ENCODE results near the gene CCBE1. TPM values are rescaled to one million over a fixed set of nuclear protein-coding genes. Genes with fewer than 3 reads are reported as not detected.

CCBE1 gene
- total RNA-seq, 2 donors from 2014 or later: 0.27 to 3.1 TPM

DNA sequence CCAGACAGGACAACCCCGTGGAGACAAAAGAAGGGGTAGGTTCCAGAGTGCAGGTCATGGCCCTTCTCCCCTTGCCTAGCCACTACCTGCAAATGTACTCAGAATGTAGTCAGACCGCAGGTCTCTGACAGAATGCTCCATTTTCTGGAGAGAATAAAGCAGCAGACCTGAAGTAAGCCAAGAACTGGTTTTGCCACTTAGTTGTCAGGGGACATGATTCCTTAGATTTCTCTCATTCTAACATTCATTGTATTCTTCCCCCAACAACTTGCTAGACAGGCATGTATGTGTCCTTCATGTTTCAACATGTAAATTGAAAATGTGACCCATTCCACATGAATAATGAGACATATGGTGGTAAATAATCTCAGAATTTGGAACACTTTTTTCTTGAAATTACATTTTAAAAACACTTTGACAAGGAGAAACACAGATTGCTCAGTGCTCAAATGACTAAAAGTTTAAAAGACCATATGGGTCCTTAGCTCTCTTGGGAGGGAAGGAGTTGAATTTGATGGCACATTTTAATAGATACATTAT, 142.4 kb downstream of the CCBE1 start:
- Histone ChIP-seq H3K36me3 (no peaks in the 10 kb centered on the region), H3K4me3 (no peak overlapping the region), H3K27me3 (no peaks in the 10 kb centered on the region), H3K4me1 (no peaks in the 10 kb centered on the region), H3K9me3 (no peaks in the 10 kb centered on the region), H3K27ac (no peak overlapping the region), H3K9ac (ENCODE audit: low read depth in 2 of 2, low read length in 2 of 2) (no peak overlapping the region)
- TF ChIP-seq, protein P1, sequence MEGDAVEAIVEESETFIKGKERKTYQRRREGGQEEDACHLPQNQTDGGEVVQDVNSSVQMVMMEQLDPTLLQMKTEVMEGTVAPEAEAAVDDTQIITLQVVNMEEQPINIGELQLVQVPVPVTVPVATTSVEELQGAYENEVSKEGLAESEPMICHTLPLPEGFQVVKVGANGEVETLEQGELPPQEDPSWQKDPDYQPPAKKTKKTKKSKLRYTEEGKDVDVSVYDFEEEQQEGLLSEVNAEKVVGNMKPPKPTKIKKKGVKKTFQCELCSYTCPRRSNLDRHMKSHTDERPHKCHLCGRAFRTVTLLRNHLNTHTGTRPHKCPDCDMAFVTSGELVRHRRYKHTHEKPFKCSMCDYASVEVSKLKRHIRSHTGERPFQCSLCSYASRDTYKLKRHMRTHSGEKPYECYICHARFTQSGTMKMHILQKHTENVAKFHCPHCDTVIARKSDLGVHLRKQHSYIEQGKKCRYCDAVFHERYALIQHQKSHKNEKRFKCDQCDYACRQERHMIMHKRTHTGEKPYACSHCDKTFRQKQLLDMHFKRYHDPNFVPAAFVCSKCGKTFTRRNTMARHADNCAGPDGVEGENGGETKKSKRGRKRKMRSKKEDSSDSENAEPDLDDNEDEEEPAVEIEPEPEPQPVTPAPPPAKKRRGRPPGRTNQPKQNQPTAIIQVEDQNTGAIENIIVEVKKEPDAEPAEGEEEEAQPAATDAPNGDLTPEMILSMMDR (IDR thresholded peaks at IDR 0.05): no peak
- intact Hi-C loops (cut with DNase I): no loop called here
- DNase-seq: no peak

DNA sequence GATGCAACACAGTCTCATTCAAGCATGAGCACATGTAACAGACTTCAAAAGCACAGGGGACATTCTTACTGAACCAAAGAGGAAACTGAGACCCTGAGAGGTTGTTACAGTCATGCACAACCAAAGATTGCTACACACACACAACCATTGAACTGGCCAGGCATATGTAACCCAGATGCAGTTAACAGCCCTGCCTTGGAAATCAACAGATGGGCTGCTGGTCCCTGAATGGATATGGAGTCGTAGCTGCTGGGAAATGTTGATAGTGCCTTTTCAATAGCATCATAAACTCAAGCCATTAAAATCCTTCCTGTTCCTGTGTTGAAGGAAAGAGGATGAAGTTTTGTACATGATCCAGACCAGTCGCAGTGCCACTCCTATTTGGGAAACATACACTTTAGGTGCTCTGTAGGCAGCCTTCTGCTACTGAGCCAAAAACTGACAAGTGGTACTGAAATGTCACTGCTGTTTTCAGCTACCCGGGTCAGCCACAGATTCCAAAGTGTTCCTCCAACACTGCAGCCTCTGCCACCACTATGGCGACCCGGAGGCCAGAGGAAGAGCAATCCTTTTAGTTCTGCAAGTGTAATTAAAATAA, 143.9 kb downstream of the CCBE1 start:
- Histone ChIP-seq H3K27ac (no peak overlapping the region), H3K36me3 (no peaks in the 10 kb centered on the region), H3K4me1 (no peaks in the 10 kb centered on the region), H3K4me3 (no peak overlapping the region), H3K9me3 (no peaks in the 10 kb centered on the region), H3K27me3 (no peaks in the 10 kb centered on the region), H3K9ac (ENCODE audit: low read depth in 2 of 2, low read length in 2 of 2) (no peak overlapping the region)
- intact Hi-C loops (cut with DNase I): no loop called here
- TF ChIP-seq, protein P1 (IDR thresholded peaks at IDR 0.05): no peak
- DNase-seq: no peak

DNA sequence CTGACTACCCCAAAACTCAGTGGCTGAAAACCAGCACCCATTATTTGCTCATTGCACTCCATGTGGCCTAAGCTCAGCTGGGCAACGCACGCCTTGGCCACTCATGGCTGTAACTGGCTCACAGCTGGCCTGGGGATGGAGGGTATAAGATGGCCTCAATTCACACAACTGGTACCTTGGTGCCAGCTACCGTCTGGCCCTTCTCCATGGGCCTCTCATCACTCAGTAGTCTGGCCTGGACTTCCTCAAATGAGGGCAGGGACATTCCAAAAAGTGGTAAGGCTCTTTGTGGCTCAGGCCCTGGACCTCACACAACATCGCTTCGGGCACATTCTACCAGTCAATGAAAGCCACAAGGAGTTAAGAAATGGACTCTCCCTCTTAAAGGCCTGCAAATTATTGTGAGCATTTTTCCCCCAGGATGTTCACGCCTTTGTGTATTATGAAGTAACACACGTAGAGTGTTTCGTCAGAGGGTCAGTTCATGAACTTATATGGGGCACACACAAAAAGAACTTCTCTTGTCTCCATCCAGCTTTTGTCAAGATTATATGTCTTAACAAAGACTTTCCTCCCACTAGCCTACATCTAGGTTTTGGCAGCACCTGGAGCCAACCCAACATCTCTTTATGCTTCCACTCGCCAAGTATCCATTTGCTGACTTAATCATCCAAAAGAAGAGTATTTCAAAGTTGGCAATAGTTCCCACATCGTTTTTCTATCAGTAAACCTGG, 145.2 kb downstream of the CCBE1 start:
- no peaks in the 10 kb centered on the region for H3K4me1 ChIP-seq
- no peak for DNase-seq
- H3K27me3 ChIP-seq: no peaks in the 10 kb centered on the region
- H3K36me3 ChIP-seq: no peaks in the 10 kb centered on the region
- no peak overlapping the region for H3K4me3 ChIP-seq
- H3K9ac ChIP-seq (ENCODE audit: low read depth in 2 of 2, low read length in 2 of 2): no peak overlapping the region
- no peak overlapping the region for H3K27ac ChIP-seq
- no peaks in the 10 kb centered on the region for H3K9me3 ChIP-seq
- TF ChIP-seq, protein P1 (IDR thresholded peaks at IDR 0.05): no peak
- intact Hi-C loops (cut with DNase I): no loop called here

GRCh38 chr18:59550174-59550516, 147.1 kb downstream of the CCBE1 start:
- TF ChIP-seq, protein P1 (IDR thresholded peaks at IDR 0.05): no peak
- H3K4me3 ChIP-seq: no peak overlapping the region
- H3K36me3 ChIP-seq: no peaks in the 10 kb centered on the region
- H3K27me3 ChIP-seq: no peaks in the 10 kb centered on the region
- H3K27ac ChIP-seq: no peak overlapping the region
- no peak for DNase-seq
- H3K9me3 ChIP-seq: no peaks in the 10 kb centered on the region
- H3K4me1 ChIP-seq: no peaks in the 10 kb centered on the region
- intact Hi-C loops (cut with DNase I): no loop called here
- H3K9ac ChIP-seq (ENCODE audit: low read depth in 2 of 2, low read length in 2 of 2): no peak overlapping the region

DNA sequence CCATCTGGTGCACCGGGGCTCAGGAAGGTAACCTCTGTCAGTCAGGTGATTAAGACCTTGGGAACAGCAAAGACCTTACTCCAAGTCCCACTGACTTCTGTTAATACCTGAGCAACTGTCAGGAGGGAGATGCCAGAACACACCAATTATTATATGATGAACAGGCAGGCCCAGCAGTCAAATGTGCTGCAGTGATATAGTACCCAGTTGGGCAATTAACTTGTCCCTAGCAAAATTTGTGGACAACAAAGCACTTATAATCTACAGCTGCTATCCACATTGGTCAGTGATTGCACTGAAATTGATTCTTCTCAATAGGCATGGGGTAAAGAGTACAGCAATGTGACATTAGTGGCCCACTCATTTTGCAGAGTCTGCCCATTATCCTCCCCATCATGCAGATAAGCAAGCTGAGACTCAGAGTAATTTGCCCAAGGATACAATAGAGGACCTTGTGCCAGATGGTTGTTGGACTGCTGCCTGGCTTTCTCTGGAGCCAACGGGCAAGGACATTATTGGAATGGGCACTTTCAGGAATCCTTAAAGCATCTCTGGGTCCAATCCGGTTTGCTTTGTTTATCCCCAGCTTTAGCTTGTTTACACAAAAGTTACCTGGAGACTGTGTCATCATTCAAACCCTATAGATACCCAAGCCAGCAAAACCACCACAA, 147.6 kb downstream of the CCBE1 start:
- DNase-seq: no peak
- Histone ChIP-seq H3K9ac (ENCODE audit: low read depth in 2 of 2, low read length in 2 of 2) (no peak overlapping the region), H3K27me3 (no peaks in the 10 kb centered on the region), H3K27ac (no peak overlapping the region), H3K4me3 (no peak overlapping the region), H3K4me1 (no peaks in the 10 kb centered on the region), H3K36me3 (no peaks in the 10 kb centered on the region), H3K9me3 (no peaks in the 10 kb centered on the region)
- intact Hi-C loops (cut with DNase I): no loop called here
- TF ChIP-seq, protein P1 (IDR thresholded peaks at IDR 0.05): no peak
